Measurements from ENCODE around the gene TMEM145.

TMEM145 gene

GRCh38 chr19:42343344-42344110 is 30.4 kb downstream of the TMEM145 start:
- Histone ChIP-seq H3K27me3 (no peaks in the 10 kb centered on the region), H3K4me1 (no peaks in the 10 kb centered on the region), H3K27ac (no peak overlapping the region), H3K9me3 (no peaks in the 10 kb centered on the region), H3K4me3 (no peak overlapping the region), H3K36me3 (peaks cover 13 to 69% (median 42%) of the 10 kb centered on the region in 3 donors)
- intact Hi-C loops (cut with DNase I; ENCODE audit: low total_unique reads): no loop called here
- no peak for DNase-seq
- TF ChIP-seq CTCF (IDR thresholded peaks at IDR 0.05): no peak

- no peak overlapping the region for H3K27ac ChIP-seq
- DNase-seq: no peak
- H3K36me3 ChIP-seq: peaks cover 13 to 74% (median 45%) of the 10 kb centered on the region in 3 donors
- TF ChIP-seq CTCF (IDR thresholded peaks at IDR 0.05): no peak
- intact Hi-C loops (cut with DNase I; ENCODE audit: low total_unique reads): no loop called here
- no peaks in the 10 kb centered on the region for H3K9me3 ChIP-seq
- no peaks in the 10 kb centered on the region for H3K4me1 ChIP-seq
- H3K4me3 ChIP-seq: no peak overlapping the region
- H3K27me3 ChIP-seq: no peaks in the 10 kb centered on the region
Measured at GRCh38 chr19:42344336-42344893, 31.3 kb downstream of the TMEM145 start.

- Histone ChIP-seq H3K4me3 (no peak overlapping the region), H3K27me3 (no peaks in the 10 kb centered on the region), H3K36me3 (peaks cover 13 to 66% (median 43%) of the 10 kb centered on the region in 3 donors), H3K4me1 (no peaks in the 10 kb centered on the region), H3K27ac (no peak overlapping the region), H3K9me3 (no peaks in the 10 kb centered on the region)
- DNase-seq: no peak
- TF ChIP-seq CTCF (IDR thresholded peaks at IDR 0.05): no peak
- intact Hi-C loops (cut with DNase I; ENCODE audit: low total_unique reads): no loop called here
Measured at GRCh38 chr19:42345191-42345812, 32.2 kb downstream of the TMEM145 start.

- Histone ChIP-seq H3K36me3 (peaks cover 13 to 70% (median 55%) of the 10 kb centered on the region in 3 donors), H3K27me3 (no peaks in the 10 kb centered on the region), H3K4me1 (no peaks in the 10 kb centered on the region), H3K4me3 (no peak overlapping the region), H3K9me3 (no peaks in the 10 kb centered on the region), H3K27ac (no peak overlapping the region)
- TF ChIP-seq CTCF (IDR thresholded peaks at IDR 0.05): no peak
- DNase-seq: no peak
- intact Hi-C loops (cut with DNase I; ENCODE audit: low total_unique reads): no loop called here
Measured at GRCh38 chr19:42348211-42348610, 35.1 kb downstream of the TMEM145 start.

- no peak for TF ChIP-seq CTCF (IDR thresholded peaks at IDR 0.05)
- no peaks in the 10 kb centered on the region for H3K27me3 ChIP-seq
- no peaks in the 10 kb centered on the region for H3K9me3 ChIP-seq
- H3K4me3 ChIP-seq: no peak overlapping the region
- no peak for DNase-seq
- peaks cover 15 to 70% (median 57%) of the 10 kb centered on the region in 3 donors for H3K36me3 ChIP-seq
- H3K27ac ChIP-seq: no peak overlapping the region
- intact Hi-C loops (cut with DNase I; ENCODE audit: low total_unique reads): no loop called here
- no peaks in the 10 kb centered on the region for H3K4me1 ChIP-seq
Measured at GRCh38 chr19:42349378-42350107, 36.4 kb downstream of the TMEM145 start.

Measured in tibial artery (tissue), 4 donors.